Breast epithelium (tissue), 4 donors: ENCODE measurements around the gene MBD3. TPM values are rescaled to one million over a fixed set of nuclear protein-coding genes. Genes with fewer than 3 reads are reported as not detected.
A peak's percentile ranks its signal among the peaks of the same experiment; 100 is the strongest.

Experiments
- DNase-seq, 2 donors: peaks; one replicate each; pipeline ENCODE4 v3.0.0-alpha.2; 2019; ENCODE audit warnings: low spot score in 2 of 2
- H3K27ac ChIP-seq, 2 donors: fragments of 200-600 bp; sonication (generic) in 1 of 2; one replicate each; pipeline ENCODE4 v1.5.1; 2016 to 2019; ENCODE audit warnings: mild to moderate bottlenecking in 1 of 2
- H3K27me3 ChIP-seq, 2 donors: fragments of 200-600 bp; sonication (generic) in 1 of 2; one replicate each; pipeline versions ENCODE4 v1.5.1 to v1.6.0; 2017 to 2019; ENCODE audit warnings: control low read depth in 1 of 2, mild to moderate bottlenecking in 1 of 2
- H3K36me3 ChIP-seq: fragments of 200-600 bp; one replicate; pipeline ENCODE4 v1.5.1; 2019
- H3K4me1 ChIP-seq, 2 donors: fragments of 200-600 bp; sonication (generic); one replicate each; pipeline ENCODE4 v1.5.1; 2016 to 2019; ENCODE audit warnings: control low read depth in 1 of 2
- H3K4me3 ChIP-seq, 3 donors: fragments of 200-600 bp; sonication (generic); 1 replicate in 2 of 3; 2 replicates in 1 of 3; pipeline ENCODE4 v1.5.1; 2016 to 2019; ENCODE audit warnings: mild to moderate bottlenecking in 3 of 3, moderate library complexity in 2 of 3
- H3K9me3 ChIP-seq, 2 donors: fragments of 200-600 bp; sonication (generic) in 1 of 2; one replicate each; pipeline ENCODE4 v1.5.1; 2016 to 2019; ENCODE audit warnings: control low read depth in 1 of 2
- POLR2A ChIP-seq: fragments of 450-650 bp; IDR thresholded peaks from one replicate; pipeline ENCODE4 v1.6.1; 2016; ENCODE audit warnings: antibody characterized with exemption, mild to moderate bottlenecking, moderate library complexity
- POLR2AphosphoS5 ChIP-seq, 3 donors: sonication (generic); formaldehyde crosslinking; IDR thresholded peaks; one replicate each; pipeline ENCODE4 v1.6.1; 2017; ENCODE audit warnings: antibody characterized with exemption in 3 of 3
- intact Hi-C: fragments of 100-400 bp; cut with DNase I; formaldehyde crosslinking; loops from one replicate; pipeline ENCODE4 v1.15.1; 2023; ENCODE audit warnings: low total_unique reads
- total RNA-seq, 3 donors: library from RNA; depleted of rRNA; stranded (reverse); fragments of >200 nt; gene quantifications; one replicate each; pipeline ENCODE4 v1.1.0, GENCODE V29; 2016
- TF ChIP-seq, protein P1 (sequence below), 3 donors: fragments of 450-650 bp; IDR thresholded peaks; one replicate each; pipeline ENCODE4 v1.5.1; 2016 to 2017; ENCODE audit warnings: antibody characterized with exemption in 3 of 3, mild to moderate bottlenecking in 3 of 3, moderate library complexity in 3 of 3

Gene MBD3
- total RNA-seq, 3 donors from 2014 or later: 51.8 to 71.3 (median 70.8) TPM

DNA sequence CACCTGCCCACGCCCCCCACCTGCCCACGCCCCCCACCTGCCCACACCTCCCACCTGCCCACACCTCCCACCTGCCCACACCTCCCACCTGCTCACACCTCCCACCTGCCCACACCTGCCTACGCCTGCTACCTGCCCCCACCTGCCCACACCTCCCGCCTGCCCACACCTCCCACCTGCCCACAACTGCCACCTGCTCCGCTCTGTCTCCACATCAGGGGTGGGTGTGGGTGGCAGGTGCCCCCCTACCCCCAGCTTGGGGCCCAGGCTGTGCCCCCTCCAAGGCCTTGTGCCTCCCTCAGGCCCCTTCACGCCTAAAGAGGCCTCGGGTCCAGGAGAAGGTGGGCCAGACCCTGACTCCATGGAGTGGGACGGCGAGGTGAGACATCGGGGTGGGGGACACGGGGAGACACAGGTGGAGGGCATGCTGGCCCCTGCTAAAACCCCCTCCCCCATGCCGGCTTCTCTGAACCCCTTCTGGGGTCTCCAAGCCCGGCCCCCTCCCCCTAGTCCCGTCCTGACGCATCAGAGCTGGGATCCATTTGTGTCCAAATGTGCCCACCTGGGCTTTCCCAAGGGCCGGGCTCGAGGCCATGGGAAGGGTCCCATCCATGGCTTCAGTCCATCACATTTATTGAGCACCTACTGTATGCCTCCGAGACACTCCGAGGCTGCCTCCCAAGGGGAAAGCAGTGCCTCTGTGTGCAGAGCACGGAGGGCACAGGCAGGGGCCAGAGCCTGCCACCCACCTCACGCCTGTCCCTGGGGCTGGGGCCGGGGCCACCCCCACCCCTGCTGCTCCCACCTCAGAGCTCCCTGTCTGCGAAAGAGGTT lies 63.9 kb downstream of the MBD3 start:
- peaks cover 3 to 43% of the 10 kb centered on the region in 2 donors for H3K27me3 ChIP-seq
- intact Hi-C loops: no loop called here
- H3K27ac ChIP-seq: no peak overlapping the region
- TF ChIP-seq POLR2A (no peak), POLR2AphosphoS5 (IDR thresholded peaks at IDR 0.05) (no peak)
- H3K36me3 ChIP-seq: no peaks in the 10 kb centered on the region
- H3K9me3 ChIP-seq: no peaks in the 10 kb centered on the region
- no peaks in the 10 kb centered on the region for H3K4me1 ChIP-seq
- no peak for DNase-seq
- no peak overlapping the region for H3K4me3 ChIP-seq

DNA sequence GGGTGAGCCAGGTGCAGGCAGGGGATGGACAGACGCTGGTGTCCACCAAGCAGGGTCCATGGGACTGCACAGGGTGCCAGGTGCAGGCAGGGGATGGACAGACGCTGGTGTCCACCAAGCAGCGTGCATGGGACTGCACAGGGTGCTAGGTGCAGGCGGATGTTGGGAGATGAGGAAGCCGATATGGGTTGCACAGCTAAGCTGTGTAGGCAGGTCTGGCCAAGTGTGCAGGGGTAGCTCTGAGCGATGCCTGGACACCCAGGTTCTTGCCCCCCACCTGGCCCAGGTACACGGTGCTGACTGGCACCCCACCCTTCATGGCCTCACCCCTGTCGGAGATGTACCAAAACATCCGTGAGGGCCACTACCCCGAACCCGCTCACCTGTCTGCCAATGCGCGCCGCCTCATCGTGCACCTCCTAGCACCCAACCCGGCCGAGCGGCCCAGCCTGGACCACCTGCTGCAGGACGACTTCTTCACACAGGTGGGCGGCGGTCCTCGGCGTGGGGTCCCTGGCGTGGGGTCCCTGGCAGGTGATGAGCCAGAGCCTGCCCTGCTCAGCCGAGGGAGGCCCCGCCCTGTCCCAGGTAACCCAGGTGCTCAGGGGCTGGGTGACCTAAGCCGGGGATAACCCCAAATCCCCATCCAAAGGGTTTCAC lies 64.9 kb downstream of the MBD3 start:
- no peak for DNase-seq
- Histone ChIP-seq H3K4me1 (no peaks in the 10 kb centered on the region), H3K4me3 (no peak overlapping the region), H3K9me3 (no peaks in the 10 kb centered on the region), H3K27me3 (peaks cover 9 to 52% of the 10 kb centered on the region in 2 donors), H3K27ac (no peak overlapping the region), H3K36me3 (no peaks in the 10 kb centered on the region)
- TF ChIP-seq POLR2AphosphoS5 (IDR thresholded peaks at IDR 0.05) (no peak), POLR2A (no peak)
- TF ChIP-seq, protein P1, sequence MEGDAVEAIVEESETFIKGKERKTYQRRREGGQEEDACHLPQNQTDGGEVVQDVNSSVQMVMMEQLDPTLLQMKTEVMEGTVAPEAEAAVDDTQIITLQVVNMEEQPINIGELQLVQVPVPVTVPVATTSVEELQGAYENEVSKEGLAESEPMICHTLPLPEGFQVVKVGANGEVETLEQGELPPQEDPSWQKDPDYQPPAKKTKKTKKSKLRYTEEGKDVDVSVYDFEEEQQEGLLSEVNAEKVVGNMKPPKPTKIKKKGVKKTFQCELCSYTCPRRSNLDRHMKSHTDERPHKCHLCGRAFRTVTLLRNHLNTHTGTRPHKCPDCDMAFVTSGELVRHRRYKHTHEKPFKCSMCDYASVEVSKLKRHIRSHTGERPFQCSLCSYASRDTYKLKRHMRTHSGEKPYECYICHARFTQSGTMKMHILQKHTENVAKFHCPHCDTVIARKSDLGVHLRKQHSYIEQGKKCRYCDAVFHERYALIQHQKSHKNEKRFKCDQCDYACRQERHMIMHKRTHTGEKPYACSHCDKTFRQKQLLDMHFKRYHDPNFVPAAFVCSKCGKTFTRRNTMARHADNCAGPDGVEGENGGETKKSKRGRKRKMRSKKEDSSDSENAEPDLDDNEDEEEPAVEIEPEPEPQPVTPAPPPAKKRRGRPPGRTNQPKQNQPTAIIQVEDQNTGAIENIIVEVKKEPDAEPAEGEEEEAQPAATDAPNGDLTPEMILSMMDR (IDR thresholded peaks at IDR 0.05): no peak
- intact Hi-C loops: no loop called here

DNA sequence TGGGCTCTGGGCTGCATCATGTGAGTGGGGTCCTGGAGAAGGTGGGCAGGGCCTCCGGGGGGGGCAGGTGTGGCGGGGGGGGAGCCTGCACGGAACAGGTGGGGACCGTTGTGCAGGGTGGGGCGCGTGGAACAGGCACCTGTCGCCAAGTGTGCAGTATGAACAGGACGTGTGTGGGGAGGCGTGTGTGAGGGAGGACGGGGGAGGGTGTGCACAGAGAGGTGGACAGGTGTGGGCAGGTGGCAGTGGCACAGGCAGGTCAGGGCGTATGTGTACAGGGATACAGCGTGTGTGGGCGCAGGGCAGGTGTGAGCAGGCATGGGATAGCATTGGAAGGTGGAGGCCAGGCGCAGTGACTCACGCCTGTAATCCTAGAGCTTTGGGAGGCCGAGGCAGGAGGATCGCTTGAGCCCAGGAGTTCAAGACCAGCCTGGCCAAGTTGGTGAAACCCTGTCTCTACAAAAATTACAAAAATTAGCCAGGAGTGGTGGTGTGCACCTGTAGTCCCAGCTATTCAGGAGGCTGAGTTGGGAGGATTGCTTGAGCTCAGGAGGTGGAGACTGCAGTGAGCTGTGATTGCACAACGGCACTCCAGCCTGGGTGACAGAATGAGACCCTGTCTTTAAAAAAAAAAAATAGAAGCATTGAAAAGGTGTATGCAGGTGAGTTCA lies 65.6 kb downstream of the MBD3 start:
- peaks cover 9 to 52% of the 10 kb centered on the region in 2 donors for H3K27me3 ChIP-seq

DNA sequence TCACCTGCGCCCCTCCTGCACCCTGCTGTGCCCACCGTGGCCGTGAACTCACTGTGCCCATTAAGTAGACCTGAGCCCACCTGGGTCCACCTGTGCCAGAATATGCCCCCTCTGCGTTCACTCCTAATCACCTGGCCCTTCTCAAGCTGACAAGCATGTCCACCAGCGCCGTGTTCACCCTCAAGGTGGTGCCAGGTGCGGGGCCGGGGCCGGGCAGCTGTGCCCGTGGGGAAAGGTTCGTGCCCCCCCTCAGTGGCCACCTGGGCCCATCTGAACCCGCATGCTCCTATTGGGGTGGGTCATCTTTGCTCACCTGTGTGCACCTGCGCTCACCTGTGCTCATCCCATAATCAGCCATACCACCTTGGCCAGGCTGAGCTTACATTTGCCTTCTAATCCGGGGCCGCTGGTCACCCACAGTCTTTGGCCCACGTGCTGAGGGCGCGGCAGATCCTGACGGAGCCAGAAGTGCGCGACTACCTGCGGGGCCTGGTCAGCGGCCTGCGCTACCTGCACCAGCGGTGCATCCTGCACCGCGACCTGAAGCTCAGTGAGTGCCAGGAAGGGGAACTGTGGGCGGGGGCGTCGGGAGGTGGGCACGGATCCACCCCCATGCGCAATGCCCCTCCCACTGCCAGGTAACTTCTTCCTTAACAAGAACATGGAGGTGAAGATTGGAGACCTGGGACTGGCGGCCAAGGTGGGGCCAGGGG lies 66.4 kb downstream of the MBD3 start:
- Histone ChIP-seq H3K4me1 (no peaks in the 10 kb centered on the region), H3K9me3 (no peaks in the 10 kb centered on the region), H3K4me3 (no peak overlapping the region), H3K27ac (no peak overlapping the region), H3K27me3 (peaks cover 9 to 52% of the 10 kb centered on the region in 2 donors), H3K36me3 (no peaks in the 10 kb centered on the region)
- TF ChIP-seq POLR2A: no peak
- no peak for TF ChIP-seq POLR2AphosphoS5 (IDR thresholded peaks at IDR 0.05)
- TF ChIP-seq, protein P1 (IDR thresholded peaks at IDR 0.05): no peak
- intact Hi-C loops: no loop called here
- DNase-seq: no peak

More for the DNA sequence above, 65.6 kb downstream of the MBD3 start:
- H3K27ac ChIP-seq: no peak overlapping the region
- no peak overlapping the region for H3K4me3 ChIP-seq
- H3K36me3 ChIP-seq: no peaks in the 10 kb centered on the region
- no peak for DNase-seq
- intact Hi-C loops: no loop called here
- TF ChIP-seq POLR2AphosphoS5 (IDR thresholded peaks at IDR 0.05) (no peak), POLR2A (no peak)
- TF ChIP-seq, protein P1 (IDR thresholded peaks at IDR 0.05): no peak
- no peaks in the 10 kb centered on the region for H3K4me1 ChIP-seq
- H3K9me3 ChIP-seq: no peaks in the 10 kb centered on the region

DNA sequence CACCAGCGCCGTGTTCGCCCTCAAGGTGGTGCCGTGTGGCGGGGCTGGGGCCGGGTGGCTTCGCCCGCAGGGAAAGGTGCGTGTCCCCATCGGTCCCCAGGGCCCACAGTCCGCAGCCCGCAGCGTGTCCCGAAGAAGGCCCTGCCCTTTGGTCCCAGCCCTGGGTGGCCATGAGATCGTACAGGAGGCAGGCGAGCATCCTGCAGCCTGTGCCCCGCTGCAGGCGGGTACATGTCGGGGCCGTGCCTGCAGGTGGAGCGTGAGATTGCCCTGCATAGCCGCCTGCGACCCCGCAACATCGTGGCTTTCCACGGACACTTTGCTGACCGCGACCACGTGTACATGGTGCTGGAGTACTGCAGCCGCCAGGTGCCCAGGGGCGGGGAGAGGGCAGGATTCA lies 67.3 kb downstream of the MBD3 start:
- Histone ChIP-seq H3K4me3 (peak overlapping the region in 2 of 3 donors; percentile 22 to 49), H3K4me1 (no peaks in the 10 kb centered on the region), H3K27ac (no peak overlapping the region), H3K27me3 (peaks cover 9 to 52% of the 10 kb centered on the region in 2 donors), H3K36me3 (no peaks in the 10 kb centered on the region), H3K9me3 (no peaks in the 10 kb centered on the region)
- DNase-seq: no peak
- TF ChIP-seq POLR2A: no peak
- TF ChIP-seq POLR2AphosphoS5 (IDR thresholded peaks at IDR 0.05): no peak
- TF ChIP-seq, protein P1 (IDR thresholded peaks at IDR 0.05): no peak
- intact Hi-C loops: no loop called here
